Left ventricle myocardium inferior (tissue), 1 donor: ENCODE data around the gene RBM38. TPM values are rescaled to one million over a fixed set of nuclear protein-coding genes. Genes with fewer than 3 reads are reported as not detected.
A peak's percentile ranks its signal among the peaks of the same experiment; 100 is the strongest.

Source experiments
- DNase-seq: peaks from one replicate; pipeline ENCODE4 v3.0.0-alpha.2; 2020
- H3K27ac ChIP-seq: fragments of 200-600 bp; replicated peaks from 2 replicates; pipeline ENCODE4 v1.8.0; 2021
- H3K27me3 ChIP-seq: fragments of 200-600 bp; 2 replicates; pipeline ENCODE4 v1.8.0; 2021; ENCODE audit warnings: low read depth
- H3K36me3 ChIP-seq: fragments of 200-600 bp; 2 replicates; pipeline ENCODE4 v1.8.0; 2021
- H3K4me1 ChIP-seq: fragments of 200-600 bp; 2 replicates; pipeline ENCODE4 v1.8.0; 2021
- H3K4me3 ChIP-seq: fragments of 200-600 bp; 2 replicates; pipeline ENCODE4 v1.8.0; 2021; ENCODE audit warnings: mild to moderate bottlenecking, moderate library complexity
- H3K9me3 ChIP-seq: fragments of 200-600 bp; replicated peaks from 2 replicates; pipeline ENCODE4 v1.8.0; 2021
- CTCF ChIP-seq: fragments of 200-600 bp; IDR thresholded peaks from 2 replicates; pipeline ENCODE4 v1.8.0; 2021; ENCODE audit warnings: antibody characterized with exemption, mild to moderate bottlenecking, borderline replicate concordance
- intact Hi-C: fragments of 100-400 bp; cut with micrococcal nuclease; formaldehyde crosslinking; loops from one replicate; pipeline ENCODE4 v1.11.0; 2022
- total RNA-seq: library from RNA; stranded (reverse); fragmentation: NEBNext Ultra II Directional; extraction: Animal tissue kit (Norgen Biotek cat#: 25700); gene quantifications from one replicate; pipeline ENCODE4 v1.2.1, GENCODE V29; 2021
- donor health status: DM: no; HTN: yes; CAD: no; lungs with severe emphysema.

Gene RBM38
- total RNA-seq, 1 donor from 2014 or later = 75.5 TPM

DNA sequence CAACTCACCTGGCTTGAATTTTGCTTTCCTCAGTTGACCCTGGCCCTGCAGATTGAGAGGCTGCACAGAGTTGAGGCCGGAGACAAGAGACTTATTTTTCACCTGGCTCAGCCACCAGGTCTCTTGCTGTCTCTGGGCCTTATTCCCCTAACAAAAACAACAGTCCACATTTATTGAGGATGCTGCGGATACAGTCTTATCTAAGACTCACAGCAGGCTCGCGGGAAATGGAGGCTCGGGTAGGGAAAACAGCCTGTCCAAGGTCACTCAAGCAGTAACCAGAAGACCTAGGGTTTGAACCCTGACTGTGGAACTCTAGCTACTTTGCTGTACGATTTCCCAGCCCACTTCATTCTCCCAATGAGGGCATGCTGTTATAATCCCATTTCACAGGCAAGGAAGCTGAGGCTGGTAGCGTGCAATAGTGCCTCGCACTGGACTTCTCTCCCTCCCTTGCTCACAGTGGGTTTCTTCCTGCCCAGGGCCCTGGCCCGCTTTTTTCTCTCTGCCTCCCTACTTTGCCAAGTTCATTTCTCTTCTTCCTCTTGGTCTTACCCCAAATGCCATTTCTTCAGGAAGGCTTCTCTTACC, 57.7 kb downstream of the RBM38 start:
- peaks cover 52% of the 10 kb centered on the region for H3K4me1 ChIP-seq
- no peak overlapping the region for H3K27ac ChIP-seq
- peaks cover 11% of the 10 kb centered on the region for H3K27me3 ChIP-seq
- peaks cover 5% of the 10 kb centered on the region for H3K9me3 ChIP-seq
- TF ChIP-seq CTCF = no peak
- no peak overlapping the region for H3K4me3 ChIP-seq
- no peak for DNase-seq
- intact Hi-C loops = no loop called here
- H3K36me3 ChIP-seq = no peaks in the 10 kb centered on the region

DNA sequence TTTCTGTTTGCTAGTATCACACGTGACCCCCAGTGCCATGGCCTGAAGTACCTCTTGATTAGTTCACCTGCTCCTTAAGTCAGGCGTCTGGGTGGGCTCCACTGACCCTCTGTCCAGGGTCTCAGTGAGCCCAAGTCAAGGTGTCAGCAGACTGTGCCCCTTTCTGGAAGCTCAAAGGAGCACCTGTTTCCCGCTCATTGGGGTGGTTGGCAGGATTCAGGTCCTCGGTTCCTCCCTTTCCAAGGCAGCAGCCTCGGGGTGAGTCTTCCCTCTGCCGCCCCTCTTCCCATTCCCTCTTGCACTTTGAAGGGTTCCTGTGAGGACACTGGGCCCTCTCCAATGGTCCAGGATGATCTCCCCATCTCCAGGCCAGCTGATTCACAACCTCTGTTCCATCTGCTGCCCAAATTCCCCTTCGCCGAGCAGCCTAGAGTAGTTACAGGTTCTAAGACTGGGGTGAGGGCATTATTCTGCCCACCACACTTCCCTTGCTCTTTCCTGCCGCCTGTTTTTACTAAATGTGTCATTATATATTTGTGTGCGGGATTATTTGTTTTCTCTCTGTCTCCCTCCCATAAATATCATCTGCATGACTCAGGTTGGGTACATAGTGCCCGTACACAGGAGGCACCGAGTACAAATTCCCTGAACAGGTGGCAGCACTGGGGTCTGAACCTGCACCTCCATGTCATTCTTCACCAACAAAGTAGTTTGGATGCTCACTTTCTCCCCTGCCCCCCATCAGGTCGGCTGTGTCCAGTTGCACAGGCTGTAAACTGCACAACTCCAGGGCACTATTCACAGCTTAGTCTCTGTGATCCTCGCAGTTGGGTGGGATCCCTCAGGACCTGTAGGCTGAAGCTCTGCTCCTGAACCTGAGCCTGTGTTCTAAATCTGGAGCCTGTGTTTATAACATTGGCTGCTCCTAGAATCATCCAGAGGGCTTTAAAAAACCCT, 58.5 kb downstream of the RBM38 start:
- TF ChIP-seq CTCF = no peak
- H3K4me1 ChIP-seq = peaks cover 47% of the 10 kb centered on the region
- intact Hi-C loops = no loop called here

GRCh38 chr20:57450419-57450818, 59.2 kb downstream of the RBM38 start:
- Histone ChIP-seq H3K27me3 (peaks cover 11% of the 10 kb centered on the region), H3K27ac (peak overlapping the region; percentile 5), H3K9me3 (peaks cover 5% of the 10 kb centered on the region), H3K36me3 (no peaks in the 10 kb centered on the region), H3K4me3 (no peak overlapping the region), H3K4me1 (peaks cover 39% of the 10 kb centered on the region)
- DNase-seq = peak; percentile 56
- intact Hi-C loops = no loop called here
- TF ChIP-seq CTCF = no peak

More for the DNA sequence above, 58.5 kb downstream of the RBM38 start:
- Histone ChIP-seq H3K4me3 (no peak overlapping the region), H3K9me3 (peaks cover 5% of the 10 kb centered on the region), H3K36me3 (no peaks in the 10 kb centered on the region), H3K27me3 (peaks cover 11% of the 10 kb centered on the region), H3K27ac (peak overlapping the region; percentile 5)
- DNase-seq = no peak

DNA sequence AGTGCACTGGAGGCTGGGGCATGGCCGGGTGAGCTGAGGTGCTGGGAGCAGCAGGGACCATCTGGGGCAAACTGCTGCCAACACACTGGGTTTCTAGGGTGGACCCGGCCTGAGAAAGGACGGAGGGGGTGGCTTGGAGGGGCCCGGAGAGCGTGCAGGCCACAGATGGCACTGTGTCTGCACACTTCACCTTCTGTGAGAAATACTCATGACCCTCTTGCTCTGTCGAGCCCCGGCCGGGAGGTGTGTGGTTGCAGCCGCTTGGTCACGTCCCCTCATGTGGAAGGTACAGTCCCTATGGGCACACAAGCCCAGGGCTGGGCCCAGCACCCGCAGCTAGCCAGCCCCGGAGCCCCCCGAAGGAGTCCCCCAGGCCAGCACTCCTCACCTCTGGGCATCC, 59.7 kb downstream of the RBM38 start:
- Histone ChIP-seq H3K4me3 (no peak overlapping the region), H3K4me1 (peaks cover 37% of the 10 kb centered on the region), H3K36me3 (no peaks in the 10 kb centered on the region), H3K9me3 (peaks cover 5% of the 10 kb centered on the region), H3K27ac (peak overlapping the region; percentile 5), H3K27me3 (peaks cover 11% of the 10 kb centered on the region)
- DNase-seq = no peak
- no peak for TF ChIP-seq CTCF
- intact Hi-C loops = no loop called here

DNA sequence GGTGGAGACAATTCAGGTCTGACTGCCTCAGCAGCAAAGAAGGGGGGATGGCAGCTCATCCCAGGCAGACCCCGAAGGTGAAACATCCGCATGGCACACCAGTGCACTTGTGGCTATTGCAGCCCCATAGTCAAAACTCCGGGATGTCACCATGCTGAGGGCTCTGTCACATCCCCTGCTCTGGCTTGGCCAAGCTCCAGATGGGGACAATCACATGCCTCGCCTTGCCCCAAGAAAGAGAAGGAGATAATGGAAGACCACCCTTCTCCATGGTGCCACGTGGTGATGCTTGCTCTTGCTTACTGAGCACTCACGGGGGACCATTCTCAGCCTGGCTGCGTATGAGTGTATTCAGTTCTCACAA, 60.2 kb downstream of the RBM38 start:
- Histone ChIP-seq H3K27ac (peak overlapping the region; percentile 73), H3K9me3 (peaks cover 5% of the 10 kb centered on the region), H3K4me1 (peaks cover 37% of the 10 kb centered on the region), H3K4me3 (no peak overlapping the region), H3K36me3 (no peaks in the 10 kb centered on the region), H3K27me3 (peaks cover 11% of the 10 kb centered on the region)
- no peak for TF ChIP-seq CTCF
- DNase-seq = no peak
- intact Hi-C loops = no loop called here
